ENCODE measurements around the gene SLC39A6. TPM values are rescaled to one million over a fixed set of nuclear protein-coding genes. Genes with fewer than 3 reads are reported as not detected.
"Not testable (repeated sequence)": the region's sequence is repeated elsewhere in the genome, so short reads cannot be mapped to it uniquely, and the experiment has no call there.

The SLC39A6 gene
- total and polyA plus RNA-seq, 9 donors: 39.7 to 96.5 (median 55.0) TPM

DNA sequence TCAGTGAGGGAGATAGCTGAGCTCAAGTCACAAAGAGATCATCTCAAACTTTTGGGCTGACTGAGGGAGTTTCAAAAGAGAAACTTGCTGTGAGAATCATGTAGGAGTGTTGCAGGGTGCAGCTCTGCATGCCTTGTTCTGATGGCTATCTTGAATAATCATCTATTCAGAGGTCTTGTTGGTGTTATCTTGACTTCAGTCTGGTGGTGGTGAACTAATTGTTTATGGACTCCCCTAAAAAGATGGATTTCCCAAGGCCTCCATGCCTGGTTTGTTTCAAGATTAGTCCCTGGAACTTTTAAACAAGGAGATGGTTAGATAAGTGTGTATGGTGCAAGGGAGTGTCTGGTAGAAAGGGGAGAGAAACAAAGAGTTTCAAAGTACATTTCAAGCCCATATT, 29.8 kb downstream of the SLC39A6 start:
- no peaks in the 10 kb centered on the region for H3K9me3 ChIP-seq
- no peak for TF ChIP-seq POLR2A (IDR thresholded peaks at IDR 0.05)
- no peak for TF ChIP-seq EP300 (IDR thresholded peaks at IDR 0.05)
- no peaks in the 10 kb centered on the region for H3K27me3 ChIP-seq
- no peaks in the 10 kb centered on the region for H3K4me1 ChIP-seq (ENCODE audit: insufficient read depth)
- H3K27ac ChIP-seq: no peak overlapping the region
- no peaks in the 10 kb centered on the region for H3K36me3 ChIP-seq
- intact Hi-C loops (cut with DNase I): loop anchor here in 3 of 4 donors (5.0 to 10.0 kb wide), 3 partner anchors 183 to 645 kb away; partner anchors contain the start of gene FHOD3 (in 1 of the 3)
- H3K4me3 ChIP-seq: no peak overlapping the region
- DNase-seq: no peak

DNA sequence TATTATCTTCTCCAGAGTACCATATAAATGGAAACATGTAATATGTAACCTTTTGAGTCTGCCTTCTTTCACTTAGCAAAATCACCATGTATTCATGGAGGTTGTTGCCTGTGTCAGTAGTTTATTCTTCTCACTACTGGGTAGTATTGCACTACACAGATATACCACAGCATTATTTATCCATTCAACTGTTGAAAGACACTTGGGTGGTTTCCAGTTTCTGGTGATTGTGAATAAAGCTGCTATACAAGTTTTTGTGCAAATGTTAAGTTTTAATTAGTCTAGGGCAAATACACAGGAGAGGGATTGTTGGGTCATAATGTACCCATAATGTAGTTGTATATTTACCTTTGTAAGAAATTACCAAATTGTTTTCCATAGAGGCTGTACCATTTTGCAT, 32.2 kb downstream of the SLC39A6 start:
- no peak overlapping the region for H3K4me3 ChIP-seq
- no peak for DNase-seq
- no peaks in the 10 kb centered on the region for H3K9me3 ChIP-seq
- no peaks in the 10 kb centered on the region for H3K4me1 ChIP-seq (ENCODE audit: insufficient read depth)
- no peak overlapping the region for H3K27ac ChIP-seq
- no peaks in the 10 kb centered on the region for H3K36me3 ChIP-seq
- TF ChIP-seq EP300 (IDR thresholded peaks at IDR 0.05) (no peak), POLR2A (IDR thresholded peaks at IDR 0.05) (no peak)
- TF ChIP-seq, protein P1, sequence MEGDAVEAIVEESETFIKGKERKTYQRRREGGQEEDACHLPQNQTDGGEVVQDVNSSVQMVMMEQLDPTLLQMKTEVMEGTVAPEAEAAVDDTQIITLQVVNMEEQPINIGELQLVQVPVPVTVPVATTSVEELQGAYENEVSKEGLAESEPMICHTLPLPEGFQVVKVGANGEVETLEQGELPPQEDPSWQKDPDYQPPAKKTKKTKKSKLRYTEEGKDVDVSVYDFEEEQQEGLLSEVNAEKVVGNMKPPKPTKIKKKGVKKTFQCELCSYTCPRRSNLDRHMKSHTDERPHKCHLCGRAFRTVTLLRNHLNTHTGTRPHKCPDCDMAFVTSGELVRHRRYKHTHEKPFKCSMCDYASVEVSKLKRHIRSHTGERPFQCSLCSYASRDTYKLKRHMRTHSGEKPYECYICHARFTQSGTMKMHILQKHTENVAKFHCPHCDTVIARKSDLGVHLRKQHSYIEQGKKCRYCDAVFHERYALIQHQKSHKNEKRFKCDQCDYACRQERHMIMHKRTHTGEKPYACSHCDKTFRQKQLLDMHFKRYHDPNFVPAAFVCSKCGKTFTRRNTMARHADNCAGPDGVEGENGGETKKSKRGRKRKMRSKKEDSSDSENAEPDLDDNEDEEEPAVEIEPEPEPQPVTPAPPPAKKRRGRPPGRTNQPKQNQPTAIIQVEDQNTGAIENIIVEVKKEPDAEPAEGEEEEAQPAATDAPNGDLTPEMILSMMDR (IDR thresholded peaks at IDR 0.05): no peak
- no peaks in the 10 kb centered on the region for H3K27me3 ChIP-seq
- intact Hi-C loops (cut with DNase I): loop anchor here in 3 of 4 donors (5.0 to 10.0 kb wide), 3 partner anchors 185 to 648 kb away; partner anchors contain the start of gene FHOD3 (in 1 of the 3)

DNA sequence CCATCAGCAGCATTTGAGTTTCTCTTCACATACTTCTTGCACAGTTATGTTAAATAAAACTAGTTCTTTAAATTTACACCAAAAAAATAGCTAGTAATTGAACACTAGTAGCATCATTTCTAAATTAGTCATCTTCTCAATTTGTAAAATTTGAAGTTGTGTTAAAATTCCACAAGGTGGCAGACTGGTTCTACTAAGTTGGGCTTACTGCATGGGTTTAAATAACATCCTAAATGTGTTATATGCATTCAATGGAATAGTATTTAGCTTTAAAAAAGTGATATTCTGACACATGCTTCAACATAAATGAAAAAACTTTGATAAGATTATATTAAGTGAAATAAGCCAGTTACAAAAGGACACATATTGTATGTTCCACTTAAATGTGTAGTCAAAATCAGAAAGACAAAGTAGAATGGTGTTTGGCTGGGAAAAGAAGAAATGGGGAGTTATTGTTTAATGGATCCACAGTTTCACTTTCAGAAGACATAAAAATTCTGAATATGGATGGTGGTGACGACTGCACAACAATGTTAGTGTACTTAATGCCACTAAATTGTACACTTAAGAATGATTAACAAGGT, 33.1 kb downstream of the SLC39A6 start:
- H3K27ac ChIP-seq: no peak overlapping the region
- H3K4me3 ChIP-seq: no peak overlapping the region
- H3K9me3 ChIP-seq: no peaks in the 10 kb centered on the region
- intact Hi-C loops (cut with DNase I): loop anchor here in 3 of 4 donors (5.0 to 10.0 kb wide), 3 partner anchors 186 to 649 kb away; partner anchors contain the start of gene FHOD3 (in 1 of the 3)
- 25 to 26% (median 25%) methylated on average over 1 of the region's 1 CpG for WGBS, 3 donors
- no peaks in the 10 kb centered on the region for H3K27me3 ChIP-seq
- no peaks in the 10 kb centered on the region for H3K4me1 ChIP-seq (ENCODE audit: insufficient read depth)
- H3K36me3 ChIP-seq: no peaks in the 10 kb centered on the region
- TF ChIP-seq, protein P1 (IDR thresholded peaks at IDR 0.05): peak; percentile 39 to 69 (median 49)
- no peak for TF ChIP-seq POLR2A (IDR thresholded peaks at IDR 0.05)
- no peak for TF ChIP-seq EP300 (IDR thresholded peaks at IDR 0.05)
- no peak for DNase-seq

DNA sequence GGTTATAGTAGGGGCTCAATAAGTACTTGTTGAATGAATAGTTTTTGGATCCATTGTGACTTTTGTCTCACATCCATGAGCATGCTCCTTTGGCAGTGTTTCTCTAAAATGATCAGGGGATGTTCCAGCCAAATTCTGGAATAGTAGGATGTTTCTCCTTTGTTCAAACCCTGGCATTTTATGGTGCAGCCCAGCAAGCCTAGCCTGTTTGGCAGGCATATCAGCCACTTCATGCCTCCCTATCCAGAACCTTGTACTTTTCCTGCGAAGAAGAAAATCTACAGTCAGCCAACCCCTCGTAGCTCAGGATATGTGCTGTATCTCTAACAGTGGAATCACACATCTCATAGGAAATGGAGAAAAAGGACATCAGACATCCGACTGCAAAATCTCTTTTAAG, 34.7 kb downstream of the SLC39A6 start:
- DNase-seq: no peak
- H3K27ac ChIP-seq: no peak overlapping the region
- H3K36me3 ChIP-seq: no peaks in the 10 kb centered on the region
- no peaks in the 10 kb centered on the region for H3K27me3 ChIP-seq
- no peaks in the 10 kb centered on the region for H3K4me1 ChIP-seq (ENCODE audit: insufficient read depth)
- H3K4me3 ChIP-seq: no peak overlapping the region
- H3K9me3 ChIP-seq: no peaks in the 10 kb centered on the region
- WGBS, 3 donors: 69 to 71% (median 69%) methylated on average over 3 of the region's 3 CpGs
- intact Hi-C loops (cut with DNase I): loop anchor here in 1 of 4 donors (10.0 kb wide), 2 partner anchors 200 to 650 kb away; partner anchors contain the start of gene FHOD3
- TF ChIP-seq EP300 (IDR thresholded peaks at IDR 0.05): no peak
- no peak for TF ChIP-seq POLR2A (IDR thresholded peaks at IDR 0.05)
- TF ChIP-seq, protein P1 (IDR thresholded peaks at IDR 0.05): no peak

DNA sequence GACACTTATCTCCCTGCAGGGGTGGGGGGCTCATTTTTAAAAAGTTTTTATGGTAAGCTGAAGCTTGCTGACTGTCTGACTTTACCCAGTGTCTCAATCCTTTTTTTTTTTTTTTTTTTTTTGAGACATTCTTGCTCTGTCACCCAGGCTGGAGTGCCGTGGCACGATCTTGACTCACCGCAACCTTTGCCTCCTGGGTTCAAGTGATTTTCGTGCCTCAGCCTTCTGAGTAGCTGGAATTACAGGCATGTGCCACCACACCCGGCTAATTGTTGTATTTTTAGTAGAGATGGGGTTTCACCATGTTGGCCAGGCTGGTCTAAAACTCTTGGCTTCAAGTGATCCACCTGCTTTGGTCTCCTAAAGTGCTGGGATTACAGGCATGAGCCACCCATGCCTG, 37.0 kb downstream of the SLC39A6 start:
- not testable (repeated sequence) for H3K27me3 ChIP-seq; H3K4me3 ChIP-seq; H3K4me1 ChIP-seq (ENCODE audit: insufficient read depth); DNase-seq; H3K9me3 ChIP-seq; H3K27ac ChIP-seq; H3K36me3 ChIP-seq
- WGBS, 3 donors: 78 to 84% (median 80%) methylated on average over 5 of the region's 5 CpGs
- intact Hi-C loops (cut with DNase I): loop anchor here in 1 of 4 donors (10.0 kb wide), 2 partner anchors 203 to 653 kb away; partner anchors contain the start of gene FHOD3
